A549 (cell line): Measurements from ENCODE around the gene IRF9. TPM values are rescaled to one million over a fixed set of nuclear protein-coding genes. Genes with fewer than 3 reads are reported as not detected.

Experiments
- ATAC-seq, 2 experiments: fragments of 200-7000 bp in 1 of 2; fragments of >200 bp in 1 of 2; cut with Nextera tagmentation in 1 of 2; cut with Tn5 transposase in 1 of 2; 3 replicates each; pipeline versions ENCODE4 v1.8.0 to v1.9.1; 2018 to 2020; ENCODE audit warnings: mild to moderate bottlenecking in 1 of 2, moderate library complexity in 1 of 2
- CTCF ChIA-PET: fragments of 300-600 bp; sonication (Branson Sonifier 250); formaldehyde crosslinking; extraction: SDS; loops from one replicate; lab custom pipeline; 2021; ENCODE audit warnings: antibody characterized with exemption, inconsistent platforms; lab: Yijun Ruan, JAX
- POLR2A ChIA-PET: fragments of 350-600 bp; formaldehyde crosslinking; extraction: SDS; loops from one replicate; lab custom pipeline; 2021; ENCODE audit warnings: antibody characterized with exemption, inconsistent platforms; lab: Yijun Ruan, JAX
- DNase-seq, 2 experiments: peaks; one replicate each; pipeline versions ENCODE4 v3.0.0 to v3.0.0-alpha.2; 2011 to 2016; ENCODE audit warnings: low read depth in 1 of 2, low spot score in 1 of 2
- FAIRE-seq: peaks from 2 replicates; lab custom pipeline; 2011; peaks lifted over from hg19 to GRCh38; lab: Jason Lieb, UNC
- H3K27ac ChIP-seq, 2 experiments: fragments of >200 bp; sonication (Bioruptor Twin); formaldehyde crosslinking; 3 replicates each; pipeline ENCODE4 v1.5.1; 2016 to 2017
- H3K4me1 ChIP-seq: fragments of >200 bp; sonication (Bioruptor Twin); formaldehyde crosslinking; 3 replicates; pipeline ENCODE4 v1.6.1; 2016
- H3K4me2 ChIP-seq: fragments of >200 bp; sonication (Bioruptor Twin); formaldehyde crosslinking; 3 replicates; pipeline ENCODE4 v1.6.1; 2016
- H3K4me3 ChIP-seq: fragments of >200 bp; sonication (Bioruptor Twin); formaldehyde crosslinking; 3 replicates; pipeline ENCODE4 v1.5.1; 2016
- H3K9me3 ChIP-seq: fragments of >200 bp; sonication (Bioruptor Twin); formaldehyde crosslinking; 3 replicates; pipeline ENCODE4 v1.6.1; 2016
- CBX2 ChIP-seq: fragments of 200-600 bp; sonication (generic); IDR thresholded peaks from 2 replicates; pipeline ENCODE4 v1.6.1; 2016; ENCODE audit warnings: low read depth, mild to moderate bottlenecking, borderline replicate concordance
- CBX8 ChIP-seq: fragments of 200-600 bp; sonication (generic); IDR thresholded peaks from 2 replicates; pipeline ENCODE4 v1.6.1; 2016
- EHMT2 ChIP-seq: fragments of 200-600 bp; sonication (generic); IDR thresholded peaks from 2 replicates; pipeline ENCODE4 v1.6.1; 2016; ENCODE audit warnings: antibody characterized with exemption, low read depth, mild to moderate bottlenecking, moderate library complexity
- ESRRA ChIP-seq: fragments of 150-350 bp; IDR thresholded peaks from 2 replicates; pipeline ENCODE4 v1.6.1; 2014; ENCODE audit warnings: mild to moderate bottlenecking, low read length, borderline replicate concordance
- FOXS1 ChIP-seq: fragments of 250-450 bp; sonication (Bioruptor Pico); IDR thresholded peaks from 2 replicates; pipeline ENCODE4 v1.5.0; 2020; ENCODE audit warnings: mild to moderate bottlenecking, moderate library complexity
- HES2 ChIP-seq: fragments of >200 bp; sonication (Bioruptor Twin); formaldehyde crosslinking; IDR thresholded peaks from 2 replicates; pipeline ENCODE4 v1.6.1; 2016
- HOXB5 ChIP-seq: fragments of 250-450 bp; sonication (Bioruptor Pico); IDR thresholded peaks from 2 replicates; pipeline ENCODE4 v1.5.0; 2020; ENCODE audit warnings: mild to moderate bottlenecking, moderate library complexity
- KDM5A ChIP-seq: fragments of 200-600 bp; sonication (generic); IDR thresholded peaks from 2 replicates; pipeline ENCODE4 v1.6.1; 2016; ENCODE audit warnings: antibody characterized with exemption, mild to moderate bottlenecking
- MAZ ChIP-seq: fragments of 150-350 bp; IDR thresholded peaks from 2 replicates; pipeline ENCODE4 v1.6.1; 2014; ENCODE audit warnings: antibody characterized with exemption, low read depth, low read length, borderline replicate concordance
- NR3C1 ChIP-seq: fragments of >200 bp; sonication (Bioruptor Twin); formaldehyde crosslinking; IDR thresholded peaks from 3 replicates; pipeline ENCODE4 v1.6.1; 2017
- POLR2AphosphoS2 ChIP-seq: conservative IDR thresholded peaks from 2 replicates; pipeline ENCODE4 v1.6.1; 2012; ENCODE audit warnings: low read length, improper control_type of control experiment, inconsistent platforms
- REST ChIP-seq: fragments of 200-600 bp; sonication (generic); IDR thresholded peaks from 2 replicates; pipeline ENCODE4 v1.6.1; 2016; ENCODE audit warnings: antibody characterized with exemption, mild to moderate bottlenecking, moderate library complexity
- RNF2 ChIP-seq: fragments of 200-600 bp; sonication (generic); IDR thresholded peaks from 2 replicates; pipeline ENCODE4 v1.6.1; 2016; ENCODE audit warnings: low read depth, mild to moderate bottlenecking, antibody characterized with exemption, moderate library complexity, borderline replicate concordance
- TP53 ChIP-seq: fragments of 250-450 bp; sonication (Bioruptor Pico); IDR thresholded peaks from 2 replicates; pipeline ENCODE4 v1.5.0; 2021; ENCODE audit warnings: mild to moderate bottlenecking, moderate library complexity
- ZFP36 ChIP-seq: fragments of 450-650 bp; IDR thresholded peaks from 2 replicates; pipeline ENCODE4 v1.6.1; 2014; ENCODE audit warnings: borderline replicate concordance; ENCODE audit not compliant: partially characterized antibody
- ZNF302 ChIP-seq: fragments of 250-450 bp; sonication (Bioruptor Pico); IDR thresholded peaks from 2 replicates; pipeline ENCODE4 v1.9.0; 2021; ENCODE audit warnings: inconsistent platforms, mild to moderate bottlenecking, moderate library complexity
- WGBS: methylation state at CpG from one replicate; pipeline ENCODE4 v1.1.6; 2017; ENCODE audit errors: missing lambda C conversion rate; 5-methylcytosine and 5-hydroxymethylcytosine counted together
- polyA plus RNA-seq, 4 experiments: library from polyadenylated mRNA; depleted of rRNA in 3 of 4; stranded (reverse); fragments of >200 nt; fragmentation: RNase III in 1 of 4; extraction: RNeasy Plus Mini Kit Qiagen cat#74134 plus additional on column Dnase treatment in 1 of 4; gene quantifications; 2 replicates in 3 of 4; 3 replicates in 1 of 4; pipeline ENCODE4 v1.2.3, GENCODE V29; 2011 to 2017

The IRF9 gene
- polyA plus RNA-seq, 2 of the 4 experiments (the other 2 are of a cell fraction), result 19.0 to 23.1 TPM

- Histone ChIP-seq H3K9me3 (no peaks in the 10 kb centered on the region), H3K4me1 (no peaks in the 10 kb centered on the region), H3K4me2 (no peak overlapping the region), H3K27ac (no peak overlapping the region), H3K4me3 (no peak overlapping the region)
- ChIA-PET CTCF (interaction anchor here (1.0 to 4.5 kb wide), 6 partner anchors 11 to 181 kb away, joined by 3 to 22 read pairs (median 6); partner anchors contain the start of genes CIDEB, DCAF11, EMC9 and IRF9), POLR2A (interaction anchor here (0.7 to 2.2 kb wide), 4 partner anchors 9 to 45 kb away, joined by 3 to 7 read pairs (median 4); partner anchors contain the start of gene PSME1)
- no peak for TF ChIP-seq HES2
- no peak for TF ChIP-seq ZNF302
- no peak for TF ChIP-seq CBX2
- no peak for TF ChIP-seq NR3C1
- no peak for TF ChIP-seq REST
- no peak for TF ChIP-seq CBX8
- no peak for TF ChIP-seq EHMT2
- no peak for TF ChIP-seq KDM5A
- no peak for TF ChIP-seq POLR2AphosphoS2
- no peak for TF ChIP-seq FOXS1
- TF ChIP-seq ZFP36, result no peak
- no peak for ATAC-seq
- DNase-seq, result no peak
- FAIRE-seq, result no peak
Measured at GRCh38 chr14:24126939-24127338, 34.1 kb upstream of the IRF9 start.

GRCh38 chr14:24127673-24128072 is 33.4 kb upstream of the IRF9 start:
- WGBS, result 81% methylated on average over 2 of the region's 2 CpGs
- no peaks in the 10 kb centered on the region for H3K9me3 ChIP-seq
- no peaks in the 10 kb centered on the region for H3K4me1 ChIP-seq
- no peak for TF ChIP-seq TP53 (CRISPR knock-in tag)
- no peak for TF ChIP-seq RNF2
- no peak for TF ChIP-seq MAZ
- TF ChIP-seq REST, result no peak
- TF ChIP-seq ESRRA, result no peak
- TF ChIP-seq EHMT2, result no peak
- TF ChIP-seq HOXB5 (CRISPR knock-in tag), result no peak
- no peak overlapping the region for H3K27ac ChIP-seq
- ChIA-PET CTCF (interaction anchor here (1.0 to 4.5 kb wide), 5 partner anchors 10 to 38 kb away, joined by 3 to 22 read pairs (median 4); partner anchors contain the start of genes EMC9 and IRF9), POLR2A (interaction anchor here (2.2 kb wide), 1 partner anchor 8 kb away, joined by 7 read pairs; the partner anchor contains the start of gene PSME1)
- DNase-seq, result no peak
- H3K4me3 ChIP-seq, result no peak overlapping the region
- no peak for FAIRE-seq
- H3K4me2 ChIP-seq, result no peak overlapping the region
- no peak for ATAC-seq
